SU-DHL-6 (cell line): ENCODE data around the gene DPP6.

ENCODE experiments used
- EZH2phosphoT487 ChIP-seq: fragments of 200-600 bp; sonication (generic), shearing (Covaris generic); conservative IDR thresholded peaks from 2 replicates; pipeline ENCODE4 v1.6.1; 2018; ENCODE audit warnings: mild to moderate bottlenecking, antibody characterized with exemption, low read length, moderate library complexity, mixed read lengths
- TF ChIP-seq, protein P1 (sequence below): fragments of 200-600 bp; sonication (generic); IDR thresholded peaks from one replicate; pipeline ENCODE4 v1.5.1; 2017; ENCODE audit warnings: antibody characterized with exemption, mild to moderate bottlenecking, low read length, moderate library complexity; ENCODE audit not compliant: insufficient read depth, poor library complexity, severe bottlenecking

DNA sequence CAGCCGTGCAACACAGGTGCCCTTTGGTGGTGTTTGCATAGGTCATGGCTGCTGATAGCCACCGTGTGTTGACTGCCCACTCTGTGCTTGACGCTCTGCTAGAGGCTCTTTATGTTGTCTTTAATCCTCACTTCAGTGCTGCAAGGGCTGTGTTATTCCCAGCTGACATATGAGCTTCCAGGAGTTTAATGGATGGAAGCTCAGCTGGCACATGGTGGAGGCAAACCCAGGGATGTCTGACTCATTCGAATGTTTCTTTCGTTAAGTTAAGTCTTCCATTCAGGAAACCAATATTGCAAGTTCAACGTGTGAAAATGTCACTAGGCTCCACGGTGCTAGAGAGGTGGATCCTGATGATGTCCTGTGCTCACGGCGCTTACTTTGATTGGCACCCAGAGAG is 378.4 kb downstream of the DPP6 start:
- no peak for TF ChIP-seq EZH2phosphoT487
- TF ChIP-seq, protein P1, sequence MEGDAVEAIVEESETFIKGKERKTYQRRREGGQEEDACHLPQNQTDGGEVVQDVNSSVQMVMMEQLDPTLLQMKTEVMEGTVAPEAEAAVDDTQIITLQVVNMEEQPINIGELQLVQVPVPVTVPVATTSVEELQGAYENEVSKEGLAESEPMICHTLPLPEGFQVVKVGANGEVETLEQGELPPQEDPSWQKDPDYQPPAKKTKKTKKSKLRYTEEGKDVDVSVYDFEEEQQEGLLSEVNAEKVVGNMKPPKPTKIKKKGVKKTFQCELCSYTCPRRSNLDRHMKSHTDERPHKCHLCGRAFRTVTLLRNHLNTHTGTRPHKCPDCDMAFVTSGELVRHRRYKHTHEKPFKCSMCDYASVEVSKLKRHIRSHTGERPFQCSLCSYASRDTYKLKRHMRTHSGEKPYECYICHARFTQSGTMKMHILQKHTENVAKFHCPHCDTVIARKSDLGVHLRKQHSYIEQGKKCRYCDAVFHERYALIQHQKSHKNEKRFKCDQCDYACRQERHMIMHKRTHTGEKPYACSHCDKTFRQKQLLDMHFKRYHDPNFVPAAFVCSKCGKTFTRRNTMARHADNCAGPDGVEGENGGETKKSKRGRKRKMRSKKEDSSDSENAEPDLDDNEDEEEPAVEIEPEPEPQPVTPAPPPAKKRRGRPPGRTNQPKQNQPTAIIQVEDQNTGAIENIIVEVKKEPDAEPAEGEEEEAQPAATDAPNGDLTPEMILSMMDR, result no peak
